Trophoblast cell (in vitro differentiated cells and primary cell): ENCODE data around the gene CFP.

ENCODE experiments used
- DNase-seq, 2 donors: peaks; one replicate each; pipeline ENCODE4 v3.0.0-alpha.2; 2016
- H2AFZ ChIP-seq: 2 replicates; pipeline ENCODE4 v1.6.1; 2013; ENCODE audit warnings: low read length, moderate library complexity, mild to moderate bottlenecking; ENCODE audit not compliant: insufficient read depth, poor library complexity
- H2AK5ac ChIP-seq: 2 replicates; pipeline ENCODE4 v1.6.1; 2013; ENCODE audit warnings: mild to moderate bottlenecking, low read length
- H2BK120ac ChIP-seq: 2 replicates; pipeline ENCODE4 v1.6.1; 2013; ENCODE audit warnings: low read length, mild to moderate bottlenecking, moderate library complexity; ENCODE audit not compliant: insufficient read depth, poor library complexity
- H2BK12ac ChIP-seq: 2 replicates; pipeline ENCODE4 v1.6.1; 2013; ENCODE audit warnings: mild to moderate bottlenecking, low read length, moderate library complexity
- H2BK5ac ChIP-seq: 2 replicates; pipeline ENCODE4 v1.6.1; 2013; ENCODE audit warnings: low read length, low read depth, moderate library complexity, mild to moderate bottlenecking; ENCODE audit not compliant: poor library complexity
- H3K14ac ChIP-seq: 2 replicates; pipeline ENCODE4 v1.6.1; 2013; ENCODE audit warnings: mild to moderate bottlenecking, low read length
- H3K18ac ChIP-seq: 2 replicates; pipeline ENCODE4 v1.6.1; 2013; ENCODE audit warnings: mild to moderate bottlenecking, low read length
- H3K23ac ChIP-seq: 2 replicates; pipeline ENCODE4 v1.6.1; 2013; ENCODE audit warnings: low read length
- H3K27ac ChIP-seq: 2 replicates; pipeline ENCODE4 v1.5.1; 2013; ENCODE audit warnings: low read depth, mild to moderate bottlenecking, inconsistent platforms, low read length, moderate library complexity
- H3K27me3 ChIP-seq: 2 replicates; pipeline ENCODE4 v1.6.1; 2013; ENCODE audit warnings: inconsistent platforms, mild to moderate bottlenecking, low read length, moderate library complexity; ENCODE audit not compliant: insufficient read depth
- H3K36me3 ChIP-seq, 2 experiments: 1 replicate in 1 of 2; 2 replicates in 1 of 2; pipeline ENCODE4 v1.6.1; 2013; ENCODE audit warnings: low read length in 2 of 2, mild to moderate bottlenecking in 2 of 2, moderate library complexity in 1 of 2; ENCODE audit not compliant: insufficient read depth in 2 of 2, control insufficient read depth in 1 of 2
- H3K4ac ChIP-seq: 2 replicates; pipeline ENCODE4 v1.6.1; 2013; ENCODE audit warnings: low read depth, mild to moderate bottlenecking, low read length, moderate library complexity
- H3K4me1 ChIP-seq, 2 experiments: 1 replicate in 1 of 2; 2 replicates in 1 of 2; pipeline ENCODE4 v1.6.1; 2013; ENCODE audit warnings: low read length in 2 of 2, mild to moderate bottlenecking in 2 of 2, moderate library complexity in 1 of 2; ENCODE audit not compliant: insufficient read depth in 2 of 2, control insufficient read depth in 1 of 2
- H3K4me2 ChIP-seq: 2 replicates; pipeline ENCODE4 v1.6.1; 2013; ENCODE audit warnings: inconsistent platforms, mild to moderate bottlenecking, low read length, moderate library complexity
- H3K4me3 ChIP-seq: 2 replicates; pipeline ENCODE4 v1.5.1; 2013; ENCODE audit warnings: mild to moderate bottlenecking, low read depth, low read length, inconsistent platforms
- H3K79me1 ChIP-seq: one replicate; pipeline ENCODE4 v1.6.1; 2013; ENCODE audit warnings: low read length
- H3K79me2 ChIP-seq: 2 replicates; pipeline ENCODE4 v1.6.1; 2013; ENCODE audit warnings: low read length, mild to moderate bottlenecking; ENCODE audit not compliant: control insufficient read depth, insufficient read depth, poor library complexity
- H3K9ac ChIP-seq: 2 replicates; pipeline ENCODE4 v1.6.1; 2013; ENCODE audit warnings: mild to moderate bottlenecking, low read length
- H3K9me3 ChIP-seq: 2 replicates; pipeline ENCODE4 v1.6.1; 2013; ENCODE audit warnings: low read depth, mild to moderate bottlenecking, control low read depth, inconsistent platforms, low read length; ENCODE audit not compliant: insufficient read depth
- H4K12ac ChIP-seq: 2 replicates; pipeline ENCODE4 v1.6.1; 2013; ENCODE audit warnings: low read depth, mild to moderate bottlenecking, low read length, moderate library complexity
- H4K8ac ChIP-seq: 2 replicates; pipeline ENCODE4 v1.6.1; 2013; ENCODE audit warnings: low read depth, mild to moderate bottlenecking, low read length, moderate library complexity
- H4K91ac ChIP-seq: one replicate; pipeline ENCODE4 v1.6.1; 2013; ENCODE audit warnings: low read depth, mild to moderate bottlenecking, low read length, moderate library complexity
- WGBS: extraction: QIAGEN DNeasy Blood & Tissue Kit; methylation state at CpG from one replicate; pipeline ENCODE4 v1.1.7; 2013; ENCODE audit warnings: missing lambda C conversion rate; ENCODE audit not compliant: insufficient read length, insufficient coverage; ENCODE audit errors: extremely low coverage; 5-methylcytosine and 5-hydroxymethylcytosine counted together

CFP gene

DNA sequence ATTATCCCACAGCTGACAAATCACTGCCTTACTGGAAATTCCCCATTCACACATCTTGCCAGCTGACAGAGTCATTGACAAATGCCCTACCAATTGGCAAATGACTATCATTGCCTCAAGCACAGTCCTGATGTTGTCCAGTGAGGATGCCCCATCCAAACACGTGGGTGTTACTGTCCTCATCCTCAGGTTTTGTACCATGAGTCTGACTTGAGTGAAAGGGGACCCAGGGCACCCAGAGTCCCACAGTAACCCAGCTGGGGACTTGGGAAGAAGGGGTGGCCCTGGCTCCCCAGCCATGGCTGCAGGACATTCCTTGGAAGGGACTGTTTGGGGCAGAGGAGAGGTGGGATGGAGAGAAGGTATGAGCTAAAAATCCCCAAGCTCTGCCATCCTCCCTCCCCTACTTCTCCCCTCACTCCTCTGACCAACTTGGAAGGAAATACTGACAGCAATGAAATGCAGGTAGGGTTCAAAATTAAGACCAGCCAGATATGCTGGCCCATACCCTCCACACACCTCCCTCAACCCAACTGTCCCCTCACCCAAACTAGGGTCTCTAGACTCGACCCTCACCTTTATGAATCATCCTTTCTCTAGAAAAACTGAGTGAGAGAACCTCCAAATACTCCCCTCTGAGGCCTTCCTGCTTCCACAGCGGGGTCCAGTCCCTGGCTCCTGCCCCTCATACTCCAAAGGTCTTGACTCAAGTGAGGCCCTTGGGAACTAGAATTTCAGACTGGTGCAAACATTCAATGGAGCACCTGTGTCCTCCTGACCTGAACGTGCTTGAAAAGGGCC, 42.4 kb downstream of the CFP start:
- DNase-seq, result no peak
- Histone ChIP-seq H2BK12ac (no peak overlapping the region), H4K8ac (no peak overlapping the region), H3K14ac (no peak overlapping the region), H3K4me3 (no peak overlapping the region), H4K91ac (no peak overlapping the region), H3K18ac (no peak overlapping the region), H3K79me1 (peaks cover 3% of the 10 kb centered on the region), H3K36me3 (peaks cover 10 to 11% of the 10 kb centered on the region in 2 experiments), H3K9ac (no peak overlapping the region), H2AK5ac (no peak overlapping the region), H3K4me1 (no peaks in the 10 kb centered on the region), H2AFZ (no peak overlapping the region), H3K27me3 (no peaks in the 10 kb centered on the region), H3K4ac (no peak overlapping the region), H4K12ac (no peak overlapping the region), H3K27ac (no peak overlapping the region), H2BK120ac (no peak overlapping the region), H3K9me3 (peaks cover 3% of the 10 kb centered on the region), H3K79me2 (peaks cover 2% of the 10 kb centered on the region), H3K23ac (no peak overlapping the region), H3K4me2 (no peak overlapping the region), H2BK5ac (no peak overlapping the region)
- WGBS, result no CpG with 5 or more reads among the region's 4 CpGs

DNA sequence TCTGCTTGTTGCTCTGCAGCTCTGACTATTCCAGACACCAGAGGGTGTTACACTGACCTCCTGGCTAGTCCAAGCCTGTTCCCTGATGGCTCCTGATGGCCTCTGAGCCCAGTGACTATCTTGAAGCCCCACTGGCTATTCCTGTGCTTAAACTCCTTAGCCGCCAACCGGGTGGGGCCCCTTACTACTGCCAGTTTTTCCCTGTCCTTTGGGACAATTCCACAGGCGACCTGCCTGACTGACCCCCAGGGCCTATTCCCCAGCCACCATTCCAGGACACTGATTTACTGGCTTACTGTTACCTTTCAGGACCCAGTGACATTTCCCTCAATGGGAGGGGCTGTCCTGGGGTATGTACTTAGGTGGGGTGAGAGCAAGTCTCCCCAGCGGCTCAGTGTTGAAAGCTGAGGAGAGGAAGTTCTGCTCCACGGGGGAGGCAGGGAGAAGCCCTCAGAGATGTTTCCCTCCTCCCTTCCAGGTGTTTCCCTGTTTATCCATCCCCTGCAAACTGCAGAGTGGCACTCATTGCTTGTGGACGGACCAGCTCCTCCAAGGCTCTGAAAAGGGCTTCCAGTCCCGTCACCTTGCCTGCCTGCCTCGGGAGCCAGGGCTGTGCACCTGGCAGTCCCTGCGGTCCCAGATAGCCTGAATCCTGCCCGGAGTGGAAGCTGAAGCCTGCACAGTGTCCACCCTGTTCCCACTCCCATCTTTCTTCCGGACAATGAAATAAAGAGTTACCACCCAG, 43.5 kb downstream of the CFP start:
- no peak overlapping the region for H3K4me2 ChIP-seq
- no peak overlapping the region for H3K27ac ChIP-seq
- WGBS, result no CpG with 5 or more reads among the region's 11 CpGs
- H3K14ac ChIP-seq, result no peak overlapping the region
- H3K4ac ChIP-seq, result no peak overlapping the region
- no peak overlapping the region for H3K9ac ChIP-seq
- H2BK120ac ChIP-seq, result no peak overlapping the region
- no peak overlapping the region for H2BK5ac ChIP-seq
- no peak overlapping the region for H2AFZ ChIP-seq
- H3K36me3 ChIP-seq, result peaks cover 10 to 11% of the 10 kb centered on the region in 2 experiments
- H3K23ac ChIP-seq, result no peak overlapping the region
- no peak overlapping the region for H4K8ac ChIP-seq
- no peak overlapping the region for H4K12ac ChIP-seq
- peaks cover 3 to 4% of the 10 kb centered on the region in 2 experiments for H3K4me1 ChIP-seq
- peaks cover 3% of the 10 kb centered on the region for H3K9me3 ChIP-seq
- no peak overlapping the region for H4K91ac ChIP-seq
- no peak overlapping the region for H3K4me3 ChIP-seq
- H2AK5ac ChIP-seq, result no peak overlapping the region
- H3K79me1 ChIP-seq, result peaks cover 6% of the 10 kb centered on the region
- H3K27me3 ChIP-seq, result no peaks in the 10 kb centered on the region
- no peak overlapping the region for H3K18ac ChIP-seq
- H2BK12ac ChIP-seq, result no peak overlapping the region
- H3K79me2 ChIP-seq, result peaks cover 2% of the 10 kb centered on the region
- no peak for DNase-seq

DNA sequence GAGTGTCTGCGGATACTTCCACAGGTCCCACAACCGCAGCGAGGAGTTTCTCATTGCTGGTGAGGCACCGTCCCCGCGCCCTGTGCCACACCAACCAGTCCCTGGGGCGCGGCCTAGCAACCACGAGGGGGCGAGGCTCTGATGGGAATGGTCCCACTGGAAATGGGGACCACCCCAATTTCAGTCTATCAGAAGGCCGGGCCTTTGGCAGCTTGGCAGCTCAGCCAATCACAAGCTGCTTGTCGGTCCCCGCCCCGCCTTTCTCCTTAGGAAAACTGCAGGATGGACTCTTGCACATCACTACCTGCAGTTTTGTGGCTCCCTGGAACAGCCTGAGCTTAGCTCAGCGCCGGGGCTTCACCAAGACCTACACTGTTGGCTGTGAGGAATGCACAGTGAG, 44.5 kb downstream of the CFP start:
- Histone ChIP-seq H3K4me1 (peaks cover 3 to 4% of the 10 kb centered on the region in 2 experiments), H3K9me3 (peaks cover 3% of the 10 kb centered on the region), H3K4ac (no peak overlapping the region), H2BK12ac (no peak overlapping the region), H2BK120ac (no peak overlapping the region), H2BK5ac (no peak overlapping the region), H3K4me3 (no peak overlapping the region), H3K27me3 (no peaks in the 10 kb centered on the region), H3K36me3 (peaks cover 10 to 11% of the 10 kb centered on the region in 2 experiments), H4K8ac (no peak overlapping the region), H3K79me2 (peaks cover 2% of the 10 kb centered on the region), H4K12ac (peak overlapping the region; percentile 49), H3K18ac (no peak overlapping the region), H3K23ac (no peak overlapping the region), H2AK5ac (no peak overlapping the region), H3K79me1 (peaks cover 6% of the 10 kb centered on the region), H3K9ac (no peak overlapping the region), H3K4me2 (no peak overlapping the region), H3K27ac (no peak overlapping the region), H3K14ac (no peak overlapping the region), H4K91ac (no peak overlapping the region), H2AFZ (no peak overlapping the region)
- DNase-seq, result no peak
- WGBS, result no CpG with 5 or more reads among the region's 16 CpGs

DNA sequence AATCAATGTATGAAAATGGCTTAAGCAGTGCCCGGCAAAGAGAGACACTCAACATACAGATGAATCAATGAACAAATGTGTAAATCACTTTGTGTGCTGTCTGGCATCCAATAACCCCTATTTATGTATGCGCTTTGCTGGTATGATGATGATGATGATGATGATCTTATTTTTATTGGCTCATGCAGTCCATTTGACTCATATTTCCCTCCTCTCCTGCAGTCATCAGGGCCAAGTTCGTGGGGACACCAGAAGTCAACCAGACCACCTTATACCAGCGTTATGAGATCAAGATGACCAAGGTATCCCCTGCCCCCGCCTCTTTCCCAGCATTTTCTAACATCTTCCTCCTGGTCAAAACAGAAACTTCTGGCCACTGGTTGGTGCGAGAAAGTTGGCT, 45.0 kb downstream of the CFP start:
- peaks cover 3 to 4% of the 10 kb centered on the region in 2 experiments for H3K4me1 ChIP-seq
- no peak overlapping the region for H4K91ac ChIP-seq
- no peak overlapping the region for H3K27ac ChIP-seq
- no peak overlapping the region for H3K9ac ChIP-seq
- no peak overlapping the region for H2AFZ ChIP-seq
- peaks cover 10 to 11% of the 10 kb centered on the region in 2 experiments for H3K36me3 ChIP-seq
- no peak overlapping the region for H2BK120ac ChIP-seq
- DNase-seq, result no peak
- H3K79me2 ChIP-seq, result peaks cover 2% of the 10 kb centered on the region
- H3K4me2 ChIP-seq, result no peak overlapping the region
- H3K79me1 ChIP-seq, result peaks cover 6% of the 10 kb centered on the region
- peaks cover 3% of the 10 kb centered on the region for H3K9me3 ChIP-seq
- no peak overlapping the region for H2BK12ac ChIP-seq
- no peak overlapping the region for H2AK5ac ChIP-seq
- no peak overlapping the region for H4K8ac ChIP-seq
- H3K4me3 ChIP-seq, result no peak overlapping the region
- no peaks in the 10 kb centered on the region for H3K27me3 ChIP-seq
- no peak overlapping the region for H2BK5ac ChIP-seq
- WGBS, result no CpG with 5 or more reads among the region's 6 CpGs
- no peak overlapping the region for H3K4ac ChIP-seq
- H3K23ac ChIP-seq, result no peak overlapping the region
- no peak overlapping the region for H3K18ac ChIP-seq
- H3K14ac ChIP-seq, result no peak overlapping the region
- H4K12ac ChIP-seq, result no peak overlapping the region
